ENCODE data around the gene DNAH10. TPM values are rescaled to one million over a fixed set of nuclear protein-coding genes. Genes with fewer than 3 reads are reported as not detected.

Gene DNAH10
- total RNA-seq, 1 experiment from 2014 or later, result 0.17 TPM

DNA sequence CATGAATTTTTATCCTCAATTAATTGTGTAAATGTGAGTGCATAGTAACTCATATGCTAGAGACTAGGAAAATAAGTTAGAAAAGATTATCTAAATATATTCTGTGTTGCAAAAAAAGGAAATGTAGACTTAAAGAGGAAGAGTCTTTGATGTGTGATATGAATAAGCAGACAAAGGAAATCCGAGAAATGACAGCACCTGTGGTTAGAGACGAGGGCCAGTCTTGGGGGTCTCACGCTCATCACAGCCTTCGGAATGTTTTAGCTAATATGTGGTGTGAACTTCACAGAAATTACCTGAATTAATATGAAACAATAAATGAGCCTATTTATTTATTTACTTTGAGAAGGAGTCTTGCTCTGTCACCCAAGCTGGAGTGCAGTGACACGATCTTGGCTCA is 38.3 kb upstream of the DNAH10 start:
- Histone ChIP-seq H2AK5ac (ENCODE audit: insufficient read length, low read length) (no peak overlapping the region), H3K9me3 (ENCODE audit: control insufficient read depth, low read depth, low read length) (no peaks in the 10 kb centered on the region), H3K56ac (ENCODE audit: insufficient read length, low read depth, low read length) (no peak overlapping the region), H2BK12ac (ENCODE audit: insufficient read length, low read depth, low read length) (no peak overlapping the region), H2BK120ac (ENCODE audit: low read depth, low read length, poor library complexity, severe bottlenecking) (no peak overlapping the region), H4K5ac (ENCODE audit: insufficient read length, low read depth, low read length) (no peak overlapping the region), H3K9ac (ENCODE audit: extremely low read depth, insufficient read length, low read length) (no peak overlapping the region), H3K18ac (ENCODE audit: insufficient read length, low read depth, low read length) (no peak overlapping the region), H2BK5ac (ENCODE audit: insufficient read length, low read length) (no peak overlapping the region), H2BK20ac (ENCODE audit: low read depth, low read length, poor library complexity, severe bottlenecking) (no peak overlapping the region), H4K20me1 (ENCODE audit: control insufficient read depth, insufficient read depth, insufficient read length) (no peaks in the 10 kb centered on the region), H3K79me1 (ENCODE audit: insufficient read depth, low read depth, low read length, poor library complexity, severe bottlenecking) (no peaks in the 10 kb centered on the region), H3K4ac (ENCODE audit: low read depth, low read length) (no peak overlapping the region), H3K79me2 (ENCODE audit: insufficient read depth, low read length) (no peaks in the 10 kb centered on the region), H3K23ac (ENCODE audit: insufficient read length, low read depth, low read length) (no peak overlapping the region), H2AFZ (ENCODE audit: low read length) (no peak overlapping the region), H4K91ac (ENCODE audit: insufficient read length, low read depth, low read length) (no peak overlapping the region), H3K14ac (ENCODE audit: insufficient read depth, low read length) (no peak overlapping the region), H3K4me2 (ENCODE audit: insufficient read depth, insufficient read length, low read length) (no peak overlapping the region), H2BK15ac (ENCODE audit: low read depth, low read length) (no peak overlapping the region), H4K8ac (replicated peaks; ENCODE audit: insufficient read length, low read depth, low read length) (no peak overlapping the region), H3K27me3 (ENCODE audit: insufficient read depth, low read length) (no peaks in the 10 kb centered on the region), H3K23me2 (ENCODE audit: insufficient read length, low read depth, low read length, poor library complexity, severe bottlenecking) (no peaks in the 10 kb centered on the region), H3K27ac (ENCODE audit: insufficient read length, low read depth, low read length) (no peak overlapping the region), H3K4me1 (ENCODE audit: insufficient read depth, low read length) (no peaks in the 10 kb centered on the region), H3T11ph (ENCODE audit: low read length) (no peak overlapping the region)
- Mint-ChIP-seq H3K4me1 (no peaks in the 10 kb centered on the region), H3K4me3 (no peak overlapping the region), H3K36me3 (ENCODE audit: insufficient read depth in 1 of 3, low read depth in 3 of 3) (peaks cover 24 to 84% (median 64%) of the 10 kb centered on the region in 3 experiments; a peak in 6 of 7 replicates), H3K27ac (no peak overlapping the region), H3K9me3 (no peaks in the 10 kb centered on the region), H3K27me3 (ENCODE audit: low read depth) (no peaks in the 10 kb centered on the region)
- no CpG with 5 or more reads among the region's 5 CpGs for WGBS (ENCODE audit: extremely low coverage, insufficient read length, low lambda C conversion rate)
- no peak for DNase-seq
- TF ChIP-seq CTCF (conservative IDR thresholded peaks at IDR 0.05), result no peak

Measured in H9 (cell line).